ENCODE data around the gene TTC7B.

DNA sequence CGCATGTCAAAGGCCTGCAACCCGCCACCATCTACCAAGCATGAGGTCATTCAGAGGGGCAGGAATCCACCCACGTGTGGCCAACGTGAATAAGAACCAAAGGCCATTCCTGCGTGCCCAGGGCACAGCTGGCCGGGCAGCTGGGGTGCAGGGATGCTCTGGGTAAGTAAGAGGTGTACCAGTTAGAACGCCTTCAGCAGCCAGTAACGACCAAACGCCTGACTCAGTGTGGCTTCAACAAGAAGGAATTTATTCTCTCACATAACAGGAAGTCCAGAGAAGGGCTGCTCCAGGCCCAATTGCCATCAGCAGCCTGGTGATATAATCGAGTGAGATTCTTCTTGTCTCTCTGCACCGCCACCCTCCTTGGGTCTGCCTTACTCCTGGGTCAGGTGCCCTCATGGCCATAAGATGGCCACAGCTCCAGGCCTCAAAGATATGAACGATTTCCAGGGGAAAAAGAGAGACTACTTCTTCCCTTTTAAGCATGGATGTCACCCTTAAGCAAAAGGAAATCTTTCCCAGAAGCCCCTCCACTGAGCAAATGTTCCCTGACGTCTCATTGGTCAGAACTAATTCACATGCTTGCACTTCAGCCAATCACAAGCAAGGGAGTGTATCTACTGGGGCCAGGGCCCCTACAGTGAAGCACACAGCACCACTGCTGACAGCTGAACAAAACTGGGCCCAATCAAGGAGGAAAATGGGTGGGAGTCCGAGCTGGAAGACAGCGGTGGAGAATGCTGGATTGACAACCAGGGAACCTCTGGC, 7.3 kb downstream of the TTC7B start:
- TF ChIP-seq, protein P1, sequence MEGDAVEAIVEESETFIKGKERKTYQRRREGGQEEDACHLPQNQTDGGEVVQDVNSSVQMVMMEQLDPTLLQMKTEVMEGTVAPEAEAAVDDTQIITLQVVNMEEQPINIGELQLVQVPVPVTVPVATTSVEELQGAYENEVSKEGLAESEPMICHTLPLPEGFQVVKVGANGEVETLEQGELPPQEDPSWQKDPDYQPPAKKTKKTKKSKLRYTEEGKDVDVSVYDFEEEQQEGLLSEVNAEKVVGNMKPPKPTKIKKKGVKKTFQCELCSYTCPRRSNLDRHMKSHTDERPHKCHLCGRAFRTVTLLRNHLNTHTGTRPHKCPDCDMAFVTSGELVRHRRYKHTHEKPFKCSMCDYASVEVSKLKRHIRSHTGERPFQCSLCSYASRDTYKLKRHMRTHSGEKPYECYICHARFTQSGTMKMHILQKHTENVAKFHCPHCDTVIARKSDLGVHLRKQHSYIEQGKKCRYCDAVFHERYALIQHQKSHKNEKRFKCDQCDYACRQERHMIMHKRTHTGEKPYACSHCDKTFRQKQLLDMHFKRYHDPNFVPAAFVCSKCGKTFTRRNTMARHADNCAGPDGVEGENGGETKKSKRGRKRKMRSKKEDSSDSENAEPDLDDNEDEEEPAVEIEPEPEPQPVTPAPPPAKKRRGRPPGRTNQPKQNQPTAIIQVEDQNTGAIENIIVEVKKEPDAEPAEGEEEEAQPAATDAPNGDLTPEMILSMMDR (IDR thresholded peaks at IDR 0.05; ENCODE audit: control extremely low read depth in 1 of 3, insufficient read depth in 1 of 3, low read depth in 1 of 3, low read length in 3 of 3): no peak
- TF ChIP-seq GABPA (IDR thresholded peaks at IDR 0.05; ENCODE audit: borderline replicate concordance, insufficient read depth, low read length) (no peak), POLR2A (IDR thresholded peaks at IDR 0.05; ENCODE audit: control extremely low read depth in 1 of 2, low read depth in 2 of 2, low read length in 2 of 2) (no peak), YY1 (IDR thresholded peaks at IDR 0.05; ENCODE audit: low read depth, low read length) (no peak), TAF1 (IDR thresholded peaks at IDR 0.05; ENCODE audit: low read depth, low read length) (no peak), SIN3A (conservative IDR thresholded peaks at IDR 0.05 in 1 of 2, IDR thresholded peaks at IDR 0.05 in 1 of 2; ENCODE audit: low read depth in 1 of 2, low read length in 2 of 2) (no peak), PHF8 (conservative IDR thresholded peaks at IDR 0.05; ENCODE audit: low read depth, low read length) (no peak), EZH2 (IDR thresholded peaks at IDR 0.05; ENCODE audit: low read depth, low read length, severe bottlenecking) (no peak), POLR2AphosphoS5 (IDR thresholded peaks at IDR 0.05; ENCODE audit: low read depth, low read length) (no peak), RXRA (IDR thresholded peaks at IDR 0.05; ENCODE audit: insufficient read depth, low read depth, low read length) (no peak), FOSL1 (IDR thresholded peaks at IDR 0.05; ENCODE audit: insufficient read depth, low read depth, low read length) (no peak), BACH1 (IDR thresholded peaks at IDR 0.05; ENCODE audit: low read length) (no peak), SP1 (IDR thresholded peaks at IDR 0.05; ENCODE audit: low read depth, low read length) (no peak)
- TF ChIP-seq, protein P2, sequence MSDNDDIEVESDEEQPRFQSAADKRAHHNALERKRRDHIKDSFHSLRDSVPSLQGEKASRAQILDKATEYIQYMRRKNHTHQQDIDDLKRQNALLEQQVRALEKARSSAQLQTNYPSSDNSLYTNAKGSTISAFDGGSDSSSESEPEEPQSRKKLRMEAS (IDR thresholded peaks at IDR 0.05): no peak
